Esophagus muscularis mucosa (tissue), 4 donors: ENCODE data around the gene BBS5. TPM values are rescaled to one million over a fixed set of nuclear protein-coding genes. Genes with fewer than 3 reads are reported as not detected.
"Not testable (repeated sequence)": the region's sequence is repeated elsewhere in the genome, so short reads cannot be mapped to it uniquely, and the experiment has no call there.

Experiments used
- DNase-seq: peaks from one replicate; pipeline ENCODE4 v3.0.0-alpha.2; 2017; ENCODE audit errors: extremely low spot score
- H3K27ac ChIP-seq, 4 donors: fragments of 200-600 bp; sonication (generic); replicated peaks in 1 of 4; 1 replicate in 3 of 4; 2 replicates in 1 of 4; pipeline ENCODE4 v1.5.1; 2016 to 2019; ENCODE audit warnings: mild to moderate bottlenecking in 1 of 4
- H3K27me3 ChIP-seq, 4 donors: fragments of 200-600 bp; sonication (generic); one replicate each; pipeline versions ENCODE4 v1.5.1 to v1.6.0; 2016 to 2019
- H3K36me3 ChIP-seq, 4 donors: fragments of 200-600 bp; sonication (generic); one replicate each; pipeline ENCODE4 v1.5.1; 2016 to 2019
- H3K4me1 ChIP-seq, 4 donors: fragments of 200-600 bp; sonication (generic); one replicate each; pipeline ENCODE4 v1.5.1; 2016 to 2019
- H3K4me3 ChIP-seq, 4 donors: fragments of 200-600 bp; sonication (generic); 1 replicate in 2 of 4; 2 replicates in 2 of 4; pipeline ENCODE4 v1.5.1; 2016 to 2019; ENCODE audit warnings: mild to moderate bottlenecking in 4 of 4, moderate library complexity in 1 of 4
- H3K9me3 ChIP-seq, 4 donors: fragments of 200-600 bp; sonication (generic); 1 replicate in 3 of 4; 2 replicates in 1 of 4; pipeline ENCODE4 v1.5.1; 2016 to 2019
- CTCF ChIP-seq, 3 experiments: fragments of 200-600 bp in 2 of 3; fragments of 450-650 bp in 1 of 3; sonication (generic) in 2 of 3; IDR thresholded peaks; one replicate each; pipeline ENCODE4 v1.5.1; 2017 to 2019; ENCODE audit warnings: antibody characterized with exemption in 3 of 3, mild to moderate bottlenecking in 2 of 3, moderate library complexity in 1 of 3
- EP300 ChIP-seq: sonication (generic); formaldehyde crosslinking; IDR thresholded peaks from one replicate; pipeline ENCODE4 v1.6.1; 2017; ENCODE audit warnings: antibody characterized with exemption
- POLR2A ChIP-seq: fragments of 450-650 bp; IDR thresholded peaks from one replicate; pipeline ENCODE4 v1.6.1; 2017; ENCODE audit warnings: antibody characterized with exemption, moderate library complexity, mild to moderate bottlenecking, low read depth
- POLR2AphosphoS5 ChIP-seq, 2 donors: sonication (generic); formaldehyde crosslinking; IDR thresholded peaks; one replicate each; pipeline ENCODE4 v1.6.1; 2017; ENCODE audit warnings: antibody characterized with exemption in 2 of 2
- WGBS: methylation state at CpG from one replicate; pipeline ENCODE4 v1.1.5; 2018; 5-methylcytosine and 5-hydroxymethylcytosine counted together
- intact Hi-C: fragments of 100-400 bp; cut with DNase I; formaldehyde crosslinking; loops from one replicate; pipeline ENCODE4 v1.15.1; 2023
- total RNA-seq, 4 donors: library from RNA; depleted of rRNA; stranded (reverse); fragments of >200 nt; gene quantifications; one replicate each; pipeline versions ENCODE4 v1.1.0 to v1.2.1, GENCODE V29; 2016

Gene BBS5
- total RNA-seq, 4 donors from 2014 or later: 6.6 to 11.2 (median 7.9) TPM

DNA sequence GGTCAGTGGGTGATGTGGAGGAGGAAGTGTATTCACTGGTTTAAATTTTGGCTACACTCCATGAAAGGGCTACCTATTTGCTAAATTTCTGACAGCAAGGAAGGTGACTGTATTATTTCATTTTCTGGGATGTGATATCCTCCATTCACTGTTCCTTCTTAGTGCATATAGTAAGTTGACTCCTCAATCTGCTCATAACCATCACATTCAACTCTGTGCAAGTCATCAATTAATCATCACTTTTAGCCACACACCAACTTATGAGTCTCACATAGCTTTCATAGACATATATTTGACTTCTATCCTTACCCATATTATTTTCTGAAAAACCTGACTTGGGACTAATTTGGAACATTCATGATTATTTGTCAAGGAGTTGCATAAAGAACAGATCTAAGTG is 47.2 kb downstream of the BBS5 start:
- no peak for DNase-seq
- intact Hi-C loops: loop anchor here (10.0 kb wide), 1 partner anchor 398 kb away; no protein-coding TSS in a partner anchor
- TF ChIP-seq POLR2AphosphoS5 (IDR thresholded peaks at IDR 0.05) (no peak), POLR2A (no peak), CTCF (IDR thresholded peaks at IDR 0.05) (no peak), EP300 (no peak)
- peaks cover 7 to 57% (median 34%) of the 10 kb centered on the region in 4 donors for H3K36me3 ChIP-seq
- H3K27ac ChIP-seq: no peak overlapping the region
- no peak overlapping the region for H3K4me3 ChIP-seq
- no peaks in the 10 kb centered on the region for H3K27me3 ChIP-seq
- H3K4me1 ChIP-seq: no peaks in the 10 kb centered on the region
- no peaks in the 10 kb centered on the region for H3K9me3 ChIP-seq

GRCh38 chr2:169528271-169528701 is 49.0 kb downstream of the BBS5 start:
- TF ChIP-seq EP300 (no peak), CTCF (IDR thresholded peaks at IDR 0.05) (peak; percentile 65 to 88 (median 79))
- no peaks in the 10 kb centered on the region for H3K9me3 ChIP-seq
- no peak overlapping the region for H3K4me3 ChIP-seq
- 14% methylated on average over 2 of the region's 2 CpGs for WGBS
- no peak overlapping the region for H3K27ac ChIP-seq
- DNase-seq: no peak
- intact Hi-C loops: loop anchor here (10.0 kb wide), 1 partner anchor 397 kb away; no protein-coding TSS in a partner anchor
- no peaks in the 10 kb centered on the region for H3K27me3 ChIP-seq
- H3K36me3 ChIP-seq: peaks cover 7 to 55% (median 34%) of the 10 kb centered on the region in 4 donors
- H3K4me1 ChIP-seq: no peaks in the 10 kb centered on the region

DNA sequence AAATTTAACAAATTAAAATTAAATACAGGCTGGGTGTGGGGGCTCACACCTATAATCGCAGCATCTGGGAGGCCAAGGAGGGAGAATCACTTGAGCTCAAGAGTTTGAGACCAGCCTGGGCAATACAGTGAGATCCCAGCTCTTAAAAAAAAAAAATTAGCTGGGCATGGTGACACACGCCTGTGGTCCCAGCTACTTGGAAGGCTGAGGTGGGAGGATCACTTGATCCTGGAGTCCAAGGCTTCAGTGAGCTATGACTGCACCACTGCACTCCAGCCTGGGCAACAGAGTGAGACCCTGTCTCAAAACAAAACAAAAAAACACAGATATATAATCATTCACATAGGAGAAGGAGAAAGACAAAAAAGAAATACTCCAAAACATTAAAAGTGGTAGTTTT is 60.2 kb downstream of the BBS5 start:
- H3K4me3 ChIP-seq, H3K27me3 ChIP-seq, H3K4me1 ChIP-seq, H3K9me3 ChIP-seq, DNase-seq, H3K27ac ChIP-seq, intact Hi-C loops: not testable (repeated sequence)
- H3K36me3 ChIP-seq: peaks cover 11 to 61% (median 33%) of the 10 kb centered on the region in 4 donors
- WGBS: 96% methylated on average over 2 of the region's 2 CpGs

DNA sequence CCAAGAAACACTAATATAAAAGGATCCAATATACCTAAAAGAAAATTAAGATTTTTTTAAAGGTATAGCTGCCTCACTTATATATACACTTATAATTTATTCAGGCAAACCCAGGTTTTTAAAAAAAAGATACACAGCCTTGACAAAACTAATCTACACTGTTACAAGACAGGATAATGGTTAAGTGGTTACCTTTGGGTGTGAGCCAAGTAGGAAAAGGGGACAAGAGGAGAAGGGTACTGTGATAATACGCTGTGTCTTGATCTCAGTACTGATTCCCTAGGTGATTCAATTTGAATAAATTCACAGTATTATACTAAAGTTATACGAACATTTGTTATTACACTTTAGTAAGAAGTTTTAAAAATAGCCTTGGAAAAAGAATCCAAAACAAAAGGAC is 60.9 kb downstream of the BBS5 start:
- Histone ChIP-seq H3K36me3 (peaks cover 8 to 56% (median 34%) of the 10 kb centered on the region in 4 donors), H3K4me1 (no peaks in the 10 kb centered on the region), H3K27me3 (no peaks in the 10 kb centered on the region), H3K27ac (no peak overlapping the region), H3K4me3 (no peak overlapping the region), H3K9me3 (no peaks in the 10 kb centered on the region)
- DNase-seq: no peak
- intact Hi-C loops: no loop called here
- 84% methylated on average over 2 of the region's 2 CpGs for WGBS
- TF ChIP-seq CTCF (IDR thresholded peaks at IDR 0.05): no peak
- TF ChIP-seq EP300: no peak
- no peak for TF ChIP-seq POLR2AphosphoS5 (IDR thresholded peaks at IDR 0.05)
- TF ChIP-seq POLR2A: no peak

DNA sequence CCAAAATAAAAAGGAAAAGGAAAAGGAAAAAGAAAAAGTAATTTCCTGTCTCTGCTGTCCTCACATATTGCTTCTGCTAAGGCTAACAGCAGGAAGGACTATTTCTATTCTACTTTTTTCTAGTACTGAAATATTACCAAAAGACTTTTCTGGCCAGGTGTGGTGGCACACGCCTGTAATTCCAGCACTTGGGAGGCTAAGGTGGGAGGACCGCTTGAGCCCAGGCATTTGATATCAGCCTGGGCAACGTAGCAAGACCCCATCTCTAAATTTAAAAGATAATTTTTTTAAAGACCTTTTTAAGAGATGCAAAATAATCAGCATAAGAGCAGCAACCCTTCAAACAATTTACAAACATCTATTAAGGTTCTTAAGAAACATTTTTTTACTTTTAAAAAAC is 63.1 kb downstream of the BBS5 start:
- Histone ChIP-seq H3K4me1 (no peaks in the 10 kb centered on the region), H3K4me3 (no peak overlapping the region), H3K27me3 (no peaks in the 10 kb centered on the region), H3K9me3 (no peaks in the 10 kb centered on the region), H3K36me3 (peaks cover 8 to 57% (median 29%) of the 10 kb centered on the region in 4 donors), H3K27ac (no peak overlapping the region)
- no peak for DNase-seq
- intact Hi-C loops: no loop called here
- WGBS: 94% methylated on average over 3 of the region's 3 CpGs
- no peak for TF ChIP-seq POLR2A
- TF ChIP-seq EP300: no peak
- no peak for TF ChIP-seq POLR2AphosphoS5 (IDR thresholded peaks at IDR 0.05)
- TF ChIP-seq CTCF (IDR thresholded peaks at IDR 0.05): no peak
